ENCODE results near the gene AIFM3. TPM values are rescaled to one million over a fixed set of nuclear protein-coding genes. Genes with fewer than 3 reads are reported as not detected.
"Not testable (repeated sequence)": the region's sequence is repeated elsewhere in the genome, so short reads cannot be mapped to it uniquely, and the experiment has no call there.

Gene AIFM3
- total RNA-seq, 2 donors from 2014 or later = 0.78 to 3.0 TPM

DNA sequence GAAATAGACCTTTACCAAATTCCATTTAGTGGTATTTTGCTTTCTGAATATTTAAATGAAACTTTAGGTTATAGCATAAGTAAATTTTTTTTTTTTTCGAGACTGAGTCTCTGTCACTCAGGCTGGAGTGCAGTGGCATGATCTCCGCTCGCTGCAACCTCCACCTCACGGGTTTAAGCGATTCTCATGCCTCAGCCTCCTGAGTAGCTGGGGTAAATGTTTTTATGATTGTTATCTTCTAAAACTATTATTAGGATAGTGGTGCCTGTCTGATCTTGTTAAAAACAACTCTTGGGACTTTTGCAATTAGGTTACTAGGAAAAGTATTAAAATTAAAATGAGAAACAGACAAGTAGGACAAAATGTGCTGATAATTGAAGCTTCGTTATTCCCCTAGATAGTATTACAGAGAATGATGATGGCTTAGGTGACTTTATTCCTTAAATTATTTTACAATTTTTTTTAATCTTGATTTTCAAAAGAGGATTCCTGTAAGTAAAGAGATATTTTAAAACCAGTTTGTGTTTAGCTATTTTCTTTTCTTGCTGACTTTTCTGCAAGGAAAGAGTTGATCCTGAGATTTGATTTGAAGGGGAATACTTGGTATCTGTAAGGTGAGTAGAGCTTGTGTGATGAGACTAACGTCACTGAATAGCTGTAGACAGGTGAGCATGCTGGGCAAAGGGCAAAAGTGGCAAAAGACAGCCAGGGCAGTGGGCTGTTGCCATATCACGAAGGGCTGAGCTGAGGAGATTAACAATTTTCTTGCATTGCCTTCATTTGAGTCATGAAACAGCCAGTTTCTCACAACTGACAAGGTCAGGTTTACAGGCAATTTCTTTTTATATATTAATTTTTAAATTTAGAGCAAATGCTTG, 29.0 kb upstream of the AIFM3 start:
- DNase-seq (no peak), ATAC-seq (no peak)
- intact Hi-C loops (cut with DNase I) = no loop called here
- TF ChIP-seq, protein P1, sequence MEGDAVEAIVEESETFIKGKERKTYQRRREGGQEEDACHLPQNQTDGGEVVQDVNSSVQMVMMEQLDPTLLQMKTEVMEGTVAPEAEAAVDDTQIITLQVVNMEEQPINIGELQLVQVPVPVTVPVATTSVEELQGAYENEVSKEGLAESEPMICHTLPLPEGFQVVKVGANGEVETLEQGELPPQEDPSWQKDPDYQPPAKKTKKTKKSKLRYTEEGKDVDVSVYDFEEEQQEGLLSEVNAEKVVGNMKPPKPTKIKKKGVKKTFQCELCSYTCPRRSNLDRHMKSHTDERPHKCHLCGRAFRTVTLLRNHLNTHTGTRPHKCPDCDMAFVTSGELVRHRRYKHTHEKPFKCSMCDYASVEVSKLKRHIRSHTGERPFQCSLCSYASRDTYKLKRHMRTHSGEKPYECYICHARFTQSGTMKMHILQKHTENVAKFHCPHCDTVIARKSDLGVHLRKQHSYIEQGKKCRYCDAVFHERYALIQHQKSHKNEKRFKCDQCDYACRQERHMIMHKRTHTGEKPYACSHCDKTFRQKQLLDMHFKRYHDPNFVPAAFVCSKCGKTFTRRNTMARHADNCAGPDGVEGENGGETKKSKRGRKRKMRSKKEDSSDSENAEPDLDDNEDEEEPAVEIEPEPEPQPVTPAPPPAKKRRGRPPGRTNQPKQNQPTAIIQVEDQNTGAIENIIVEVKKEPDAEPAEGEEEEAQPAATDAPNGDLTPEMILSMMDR (IDR thresholded peaks at IDR 0.05) = no peak
- no peak for TF ChIP-seq POLR2A (IDR thresholded peaks at IDR 0.05)
- H3K9me3 ChIP-seq = no peaks in the 10 kb centered on the region
- H3K36me3 ChIP-seq (replicated peaks in 1 of 2; ENCODE audit: insufficient read depth in 1 of 2, low read depth in 2 of 2) = peaks cover 0 to 1% of the 10 kb centered on the region in 2 donors
- H3K27ac ChIP-seq = peak overlapping the region in 1 of 4 donors; percentile 39
- H3K4me3 ChIP-seq = no peak overlapping the region
- no peaks in the 10 kb centered on the region for H3K27me3 ChIP-seq
- 56 to 62% methylated on average over 8 of the region's 8 CpGs for whole genome bisulfite sequencing, 2 donors
- H3K4me1 ChIP-seq = peaks cover 52% of the 10 kb centered on the region

DNA sequence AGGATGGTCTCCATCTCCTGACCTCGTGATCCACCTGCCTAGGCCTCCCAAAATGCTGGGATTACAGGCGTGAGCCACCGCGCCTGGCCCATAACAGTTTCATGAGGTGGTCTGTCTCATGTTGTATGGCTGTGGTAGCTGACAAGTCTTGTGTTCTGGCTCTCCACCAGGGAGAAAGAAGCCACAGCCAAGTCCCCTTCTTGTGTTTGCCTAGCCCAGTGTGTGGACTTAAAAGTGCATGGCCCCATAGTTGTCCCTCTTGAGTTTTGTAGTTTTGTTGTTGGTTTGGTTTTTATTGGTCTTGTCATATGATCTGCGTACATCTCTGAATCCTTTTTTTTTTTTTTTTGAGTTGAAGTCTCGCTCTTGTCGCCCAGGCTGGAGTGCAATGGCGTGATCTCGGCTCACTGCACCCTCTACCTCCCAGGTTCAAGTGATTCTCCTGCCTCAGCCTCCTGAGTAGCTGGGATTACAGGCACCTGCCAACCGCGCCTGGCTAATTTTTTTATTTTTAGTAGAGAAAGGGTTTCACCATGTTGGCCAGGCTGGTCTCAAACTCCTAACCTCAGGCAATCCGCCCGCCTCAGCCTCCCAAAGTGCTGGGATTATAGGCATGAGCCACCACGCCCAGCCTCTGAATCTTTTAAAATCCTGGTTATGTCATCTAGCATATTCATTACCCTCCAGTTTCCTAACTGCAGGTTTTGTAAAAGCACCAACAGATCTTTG, 27.4 kb upstream of the AIFM3 start:
- H3K27ac ChIP-seq; H3K36me3 ChIP-seq (replicated peaks in 1 of 2; ENCODE audit: insufficient read depth in 1 of 2, low read depth in 2 of 2); DNase-seq; ATAC-seq; intact Hi-C loops (cut with DNase I); H3K27me3 ChIP-seq; H3K4me3 ChIP-seq; H3K9me3 ChIP-seq: not testable (repeated sequence)
- 94 to 97% methylated on average over 13 to 14 of the region's 14 CpGs for WGBS, 2 donors
- peaks cover 52% of the 10 kb centered on the region for H3K4me1 ChIP-seq

DNA sequence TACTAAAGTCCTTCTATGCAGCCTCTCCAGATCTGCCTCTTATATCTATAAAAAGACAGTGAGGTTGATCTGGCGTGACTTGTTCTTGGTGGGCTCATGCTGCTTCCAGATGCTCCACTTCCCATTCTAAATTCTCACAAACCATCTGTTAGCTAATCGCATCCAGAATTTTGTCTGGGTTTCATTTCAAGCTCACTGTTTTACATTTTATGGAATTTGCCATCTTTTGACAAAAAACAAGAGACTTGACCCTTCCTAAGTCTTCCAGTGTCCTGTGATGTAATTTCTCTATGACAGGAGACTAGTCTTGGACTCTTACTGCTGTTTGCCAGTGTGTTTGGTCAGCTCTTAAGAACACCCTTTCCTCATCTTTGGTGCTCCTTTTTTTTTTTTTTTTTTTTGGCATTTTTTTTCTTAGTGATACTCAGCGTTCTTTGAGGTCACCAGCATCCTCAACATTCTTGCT, 26.8 kb upstream of the AIFM3 start:
- Histone ChIP-seq H3K4me3 (no peak overlapping the region), H3K4me1 (peaks cover 52% of the 10 kb centered on the region), H3K27me3 (no peaks in the 10 kb centered on the region), H3K27ac (no peak overlapping the region), H3K9me3 (no peaks in the 10 kb centered on the region), H3K36me3 (replicated peaks in 1 of 2; ENCODE audit: insufficient read depth in 1 of 2, low read depth in 2 of 2) (no peaks in the 10 kb centered on the region)
- ATAC-seq (no peak), DNase-seq (no peak)
- WGBS, 2 donors = 52 to 63% methylated on average over 3 of the region's 3 CpGs
- TF ChIP-seq, protein P1 (IDR thresholded peaks at IDR 0.05) = no peak
- TF ChIP-seq POLR2A (IDR thresholded peaks at IDR 0.05) = no peak
- intact Hi-C loops (cut with DNase I) = no loop called here

DNA sequence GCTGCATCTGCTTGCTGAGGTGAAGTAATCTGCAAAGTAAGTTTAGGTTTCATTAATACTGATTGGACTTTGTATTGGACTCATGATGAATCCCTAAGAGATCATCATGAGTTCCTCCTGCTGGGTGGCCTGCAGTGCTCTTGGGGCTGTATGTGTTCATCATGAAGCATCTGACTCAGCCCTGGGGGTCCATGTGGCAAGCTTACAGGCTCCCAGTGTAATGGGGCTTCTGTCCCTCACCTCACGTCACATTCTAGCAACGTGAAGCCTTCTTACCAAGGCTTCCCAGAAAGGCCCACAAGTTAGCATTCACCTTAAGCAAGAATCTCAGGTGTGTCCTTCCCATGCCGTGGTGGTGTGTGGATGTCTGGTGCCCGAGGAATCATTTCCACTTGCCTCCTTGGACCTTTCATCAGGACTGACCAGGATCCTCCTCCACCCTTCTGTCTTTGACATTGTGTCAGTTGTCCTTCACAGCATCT, 26.1 kb upstream of the AIFM3 start:
- Histone ChIP-seq H3K4me3 (no peak overlapping the region), H3K9me3 (no peaks in the 10 kb centered on the region), H3K27ac (no peak overlapping the region), H3K27me3 (no peaks in the 10 kb centered on the region), H3K4me1 (peaks cover 52% of the 10 kb centered on the region), H3K36me3 (replicated peaks in 1 of 2; ENCODE audit: insufficient read depth in 1 of 2, low read depth in 2 of 2) (no peaks in the 10 kb centered on the region)
- DNase-seq (no peak), ATAC-seq (no peak)
- intact Hi-C loops (cut with DNase I) = no loop called here
- no peak for TF ChIP-seq POLR2A (IDR thresholded peaks at IDR 0.05)
- TF ChIP-seq, protein P1 (IDR thresholded peaks at IDR 0.05) = no peak
- WGBS, 2 donors = 47 to 54% methylated on average over 4 of the region's 4 CpGs

DNA sequence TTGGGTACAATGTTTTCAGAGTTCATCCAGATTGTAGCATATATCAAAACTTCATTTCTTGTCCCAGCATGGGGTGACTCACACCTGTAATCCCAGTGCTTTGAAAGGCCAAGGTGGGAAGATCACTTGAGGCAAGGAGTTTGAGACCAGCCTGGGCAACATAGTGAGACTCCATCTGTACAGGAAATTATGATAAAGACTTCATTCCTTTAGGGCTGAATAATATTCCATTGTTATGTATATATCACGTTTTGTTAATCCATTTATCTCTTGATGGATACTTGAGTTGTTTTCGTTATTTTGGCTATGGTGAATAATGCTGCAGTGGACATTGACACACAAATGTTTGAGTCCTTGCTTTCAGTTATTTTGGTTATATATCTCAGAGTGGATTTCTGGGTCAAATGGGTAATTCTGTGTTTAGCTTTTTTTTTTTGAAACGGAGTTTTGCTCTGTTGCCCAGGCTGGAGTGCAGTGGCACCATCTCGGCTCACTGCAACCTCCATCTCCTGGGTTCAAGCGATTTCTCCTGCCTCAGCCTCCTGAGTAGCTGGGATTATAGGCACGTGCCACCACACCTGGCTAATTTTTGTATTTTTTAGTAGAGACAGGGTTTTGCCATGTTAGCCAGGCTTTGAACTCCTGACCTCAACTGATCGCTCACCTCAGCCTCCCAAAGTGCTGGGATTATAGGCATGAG, 24.7 kb upstream of the AIFM3 start:
- ATAC-seq; DNase-seq; intact Hi-C loops (cut with DNase I): not testable (repeated sequence)

More for the DNA sequence above, 24.7 kb upstream of the AIFM3 start:
- H3K4me3 ChIP-seq; H3K27me3 ChIP-seq; H3K36me3 ChIP-seq (replicated peaks in 1 of 2; ENCODE audit: insufficient read depth in 1 of 2, low read depth in 2 of 2); H3K27ac ChIP-seq; H3K9me3 ChIP-seq: not testable (repeated sequence)
- peaks cover 41% of the 10 kb centered on the region for H3K4me1 ChIP-seq
- 78 to 86% methylated on average over 7 of the region's 7 CpGs for WGBS, 2 donors
